CD4-positive, alpha-beta T cell treated with Interleukin-6 for 4 hours (primary cell): ENCODE measurements around the gene FAM20A.
"Not testable (repeated sequence)": the region's sequence is repeated elsewhere in the genome, so short reads cannot be mapped to it uniquely, and the experiment has no call there.

Source experiments
- DNase-seq: peaks from one replicate; pipeline ENCODE4 v3.0.0-alpha.2; 2020; ENCODE audit warnings: mixed read lengths

FAM20A gene

DNA sequence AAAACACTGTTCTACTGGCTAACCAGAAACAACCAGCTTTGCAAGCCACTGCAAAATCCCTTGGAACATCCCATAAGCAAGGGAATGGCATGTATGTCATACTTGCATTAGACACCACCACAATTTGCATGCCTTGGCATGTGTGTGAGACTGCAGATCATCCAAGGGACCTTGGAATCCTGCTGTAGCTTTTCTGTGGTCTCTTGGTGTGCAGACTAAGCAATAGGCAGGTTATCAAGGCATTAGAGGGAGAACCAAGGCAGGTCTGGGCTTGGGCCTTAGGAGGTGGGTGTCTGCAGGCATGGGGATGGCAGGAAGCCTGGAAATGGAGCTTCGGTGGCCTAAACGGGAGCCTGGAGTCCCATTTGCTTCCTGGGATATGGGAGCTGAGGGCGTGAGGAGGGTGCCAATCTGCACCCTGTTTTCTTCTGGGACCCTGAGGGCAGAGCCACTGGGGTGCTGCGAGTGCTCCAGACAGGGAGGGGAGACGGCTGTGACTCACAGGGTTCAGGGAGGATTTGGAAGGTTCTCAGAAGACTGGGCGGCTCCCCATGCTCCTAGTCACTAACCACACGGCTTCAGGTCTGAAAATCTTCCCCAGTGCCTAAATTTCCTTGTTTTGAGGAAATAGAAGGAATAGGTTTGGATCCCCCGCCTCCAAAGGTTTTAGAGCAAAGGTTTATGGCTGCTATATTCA is 36.6 kb downstream of the FAM20A start:
- no peak for DNase-seq

DNA sequence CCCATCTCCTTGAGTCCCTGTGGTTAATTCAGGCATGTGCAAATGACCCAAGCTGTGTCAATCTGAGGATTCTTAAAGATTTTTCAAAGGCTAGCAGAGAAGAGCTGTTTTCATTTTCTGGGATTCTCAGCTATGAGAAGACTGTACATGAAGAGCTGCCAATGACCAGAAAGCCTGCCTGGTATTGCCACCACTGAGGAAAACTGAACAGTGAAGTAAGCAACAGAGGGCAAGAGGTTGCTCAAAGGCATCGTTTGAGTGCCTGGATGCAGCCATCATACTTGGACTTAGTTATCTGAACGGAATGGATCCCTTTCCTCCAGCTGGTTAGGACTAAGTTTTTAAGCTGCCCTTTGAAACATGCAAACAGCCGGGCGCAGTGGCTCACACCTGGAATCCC is 38.4 kb downstream of the FAM20A start:
- DNase-seq = no peak

DNA sequence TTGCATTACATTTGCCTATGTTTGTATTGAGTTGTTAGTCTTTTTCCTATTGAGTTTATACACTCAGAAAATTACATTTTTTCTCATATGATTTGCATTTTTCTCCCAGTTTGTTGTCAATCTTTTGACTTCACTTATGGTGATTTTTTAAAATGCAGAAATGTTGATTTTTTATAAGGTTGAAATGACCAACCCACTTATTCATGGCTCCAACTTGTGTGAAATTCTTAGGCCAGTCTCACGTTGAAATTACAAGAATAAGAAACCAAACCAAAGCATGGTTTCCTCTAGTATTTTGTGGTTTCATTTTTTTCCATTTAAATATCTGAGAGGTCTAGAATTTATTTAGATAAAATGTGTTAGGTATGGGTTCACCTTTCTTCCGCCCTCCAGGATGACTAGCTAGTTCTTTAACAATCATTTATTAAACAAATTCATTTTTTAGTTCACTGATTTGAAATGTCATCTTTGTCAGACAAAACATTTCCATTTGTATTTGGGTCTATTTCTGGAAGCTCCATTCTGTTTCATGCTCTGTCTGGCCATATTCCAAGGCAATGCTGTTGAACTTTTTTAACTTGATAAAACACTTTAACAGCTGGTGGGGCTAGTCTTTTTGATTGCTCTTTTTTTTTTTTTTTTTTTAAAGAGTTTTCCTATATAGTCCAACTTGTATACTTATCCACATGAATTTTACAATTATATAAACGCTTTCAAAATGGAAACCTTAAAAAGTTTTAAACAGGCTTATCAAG is 40.0 kb downstream of the FAM20A start:
- DNase-seq = no peak

DNA sequence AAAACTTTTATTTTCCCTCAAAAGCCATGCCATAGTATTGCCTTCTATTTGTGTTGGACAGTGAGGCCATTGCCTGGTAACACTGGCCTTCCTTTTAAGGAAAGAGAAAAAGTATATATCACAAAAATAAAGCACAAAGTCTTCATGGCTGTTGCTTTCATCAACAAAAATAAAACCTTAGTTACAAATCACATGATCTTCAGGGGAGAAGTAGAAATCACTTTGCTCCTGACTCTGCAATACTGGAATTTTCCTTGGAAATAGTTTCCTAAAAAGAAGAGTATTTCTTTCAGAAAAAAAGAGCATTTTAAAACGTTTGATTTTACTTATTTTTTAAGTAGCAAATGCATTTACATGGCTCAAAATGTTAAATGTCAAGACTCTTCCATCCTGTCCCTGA is 41.9 kb downstream of the FAM20A start:
- DNase-seq = no peak

DNA sequence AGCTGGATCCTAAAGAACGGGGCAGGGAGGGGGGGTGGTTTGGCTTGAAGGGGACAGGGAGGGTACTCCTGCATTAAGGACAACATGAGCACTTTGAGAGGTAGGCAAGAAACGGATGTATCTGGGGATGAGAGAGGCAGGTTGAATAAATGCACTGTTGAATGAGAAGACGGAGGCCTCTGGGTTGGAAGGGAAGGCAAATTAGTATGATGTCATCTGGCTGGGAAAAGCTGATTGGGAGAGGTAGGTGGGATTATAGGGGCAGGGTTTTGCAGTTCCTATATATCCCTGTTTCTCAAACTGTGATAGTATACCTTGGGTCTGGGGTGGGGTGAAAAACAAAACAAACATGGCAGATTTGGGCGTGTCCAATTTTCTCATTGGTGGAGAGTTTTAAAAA is 44.6 kb downstream of the FAM20A start:
- DNase-seq = no peak

DNA sequence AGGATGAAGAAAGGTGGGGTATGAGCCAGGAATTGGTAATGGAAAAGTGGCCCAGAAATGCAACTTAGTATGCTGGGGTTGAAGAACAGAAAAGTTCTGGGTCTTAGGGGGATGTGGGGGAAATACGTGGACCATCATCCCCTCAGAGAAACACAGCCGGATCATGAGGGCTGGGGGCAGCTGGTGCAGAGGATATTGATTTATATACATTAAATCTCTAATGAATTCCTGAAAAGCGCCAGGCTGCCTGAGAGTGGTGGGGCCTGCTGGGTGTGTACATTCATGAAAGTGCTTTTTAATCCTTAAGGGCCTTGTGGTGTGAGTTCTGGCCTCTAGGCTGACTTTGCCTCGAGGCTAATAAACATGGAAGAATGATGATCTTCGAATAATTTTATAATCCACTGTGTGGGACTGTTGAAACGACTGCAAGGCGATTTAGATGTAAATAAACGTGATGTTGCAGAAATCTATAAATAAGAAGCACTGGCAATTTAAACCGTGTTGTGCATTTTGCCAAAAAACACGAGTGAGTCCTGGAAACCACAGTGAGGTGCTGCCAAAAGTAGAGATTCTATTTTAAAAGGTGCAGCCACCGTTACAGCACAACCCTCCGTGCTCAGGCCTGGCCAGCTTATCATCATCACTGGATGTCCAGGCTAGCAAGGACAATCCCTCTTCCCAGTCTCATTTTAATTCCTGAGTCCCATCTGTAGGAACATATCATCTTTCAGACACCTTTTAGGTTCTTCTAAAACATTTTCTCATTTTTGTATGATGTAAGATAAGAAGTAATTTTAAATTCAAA is 56.9 kb downstream of the FAM20A start:
- no peak for DNase-seq

DNA sequence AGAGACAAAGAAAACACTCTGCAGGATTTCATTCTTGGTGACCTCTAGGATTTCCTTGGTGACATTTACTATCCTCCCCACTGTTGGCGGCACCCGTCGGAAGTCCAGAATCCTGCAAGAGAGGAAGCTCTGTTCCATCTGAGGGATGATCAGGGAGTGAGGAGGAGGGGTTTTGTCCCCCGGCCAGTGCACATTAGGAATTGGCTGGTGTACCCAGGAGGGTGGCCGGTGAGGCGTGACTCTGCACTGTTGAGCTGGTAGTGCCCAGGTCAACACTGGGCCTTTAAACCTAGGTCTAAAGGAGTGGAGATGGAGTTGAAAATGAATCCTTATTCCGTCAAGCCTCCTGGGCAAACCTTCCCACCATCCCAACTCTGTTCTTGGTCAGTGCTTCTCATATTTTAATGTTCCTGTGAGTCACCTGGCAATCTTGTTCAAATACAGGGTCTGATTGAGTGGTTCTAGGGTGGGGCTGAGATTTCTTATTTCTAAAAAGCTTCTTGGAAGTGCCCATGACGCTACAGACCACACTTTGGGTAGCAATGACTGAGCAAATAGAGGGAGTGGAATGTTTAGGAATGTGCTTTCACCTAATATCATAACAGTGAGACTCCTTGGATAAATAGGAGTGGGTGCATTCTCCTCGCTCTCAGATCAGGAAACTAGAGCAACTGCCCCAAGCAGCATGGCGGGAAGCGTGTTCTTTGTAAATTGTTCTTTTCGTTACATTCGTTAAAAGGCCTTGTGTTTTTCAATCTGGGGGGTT is 58.3 kb downstream of the FAM20A start:
- no peak for DNase-seq

DNA sequence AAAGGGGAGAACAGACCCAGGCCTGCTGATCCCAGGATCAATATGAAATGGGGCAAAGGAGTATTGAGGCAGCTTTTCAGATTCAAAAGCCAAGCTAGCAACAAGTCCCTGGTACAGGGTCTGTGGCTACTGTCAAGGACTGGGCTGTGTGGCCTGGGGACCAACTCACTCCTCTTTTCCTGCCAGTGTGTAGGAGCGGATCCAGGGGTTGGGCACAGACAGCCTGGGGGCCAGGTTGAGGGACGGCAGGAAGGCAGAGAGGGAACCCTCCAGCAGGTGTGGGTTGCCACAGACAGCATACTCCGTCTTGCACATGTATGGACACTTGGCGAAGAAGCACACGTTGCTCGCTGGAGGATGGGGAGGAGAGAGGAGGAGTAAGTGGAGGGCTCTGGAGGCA is 59.4 kb downstream of the FAM20A start:
- no peak for DNase-seq

DNA sequence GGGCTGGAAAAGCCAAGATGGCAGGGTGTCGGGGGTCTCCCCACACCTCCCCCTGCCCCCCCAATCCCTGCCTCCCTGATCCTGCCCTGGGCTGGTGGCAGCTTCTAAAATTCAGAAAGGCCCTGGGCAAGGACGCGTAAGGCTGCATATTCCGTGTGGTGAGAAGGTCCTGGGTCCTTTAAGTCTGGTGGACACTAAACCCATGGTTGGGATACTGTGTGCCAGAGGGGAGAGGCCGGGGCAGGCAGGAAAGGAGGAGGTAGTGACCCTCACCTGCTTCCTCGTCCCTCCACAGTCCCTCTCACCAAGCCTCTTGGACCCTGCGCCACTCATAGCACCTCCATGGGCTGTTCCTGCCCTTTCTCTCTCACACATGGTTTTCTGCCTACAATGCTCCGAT is 60.2 kb downstream of the FAM20A start:
- DNase-seq = no peak

DNA sequence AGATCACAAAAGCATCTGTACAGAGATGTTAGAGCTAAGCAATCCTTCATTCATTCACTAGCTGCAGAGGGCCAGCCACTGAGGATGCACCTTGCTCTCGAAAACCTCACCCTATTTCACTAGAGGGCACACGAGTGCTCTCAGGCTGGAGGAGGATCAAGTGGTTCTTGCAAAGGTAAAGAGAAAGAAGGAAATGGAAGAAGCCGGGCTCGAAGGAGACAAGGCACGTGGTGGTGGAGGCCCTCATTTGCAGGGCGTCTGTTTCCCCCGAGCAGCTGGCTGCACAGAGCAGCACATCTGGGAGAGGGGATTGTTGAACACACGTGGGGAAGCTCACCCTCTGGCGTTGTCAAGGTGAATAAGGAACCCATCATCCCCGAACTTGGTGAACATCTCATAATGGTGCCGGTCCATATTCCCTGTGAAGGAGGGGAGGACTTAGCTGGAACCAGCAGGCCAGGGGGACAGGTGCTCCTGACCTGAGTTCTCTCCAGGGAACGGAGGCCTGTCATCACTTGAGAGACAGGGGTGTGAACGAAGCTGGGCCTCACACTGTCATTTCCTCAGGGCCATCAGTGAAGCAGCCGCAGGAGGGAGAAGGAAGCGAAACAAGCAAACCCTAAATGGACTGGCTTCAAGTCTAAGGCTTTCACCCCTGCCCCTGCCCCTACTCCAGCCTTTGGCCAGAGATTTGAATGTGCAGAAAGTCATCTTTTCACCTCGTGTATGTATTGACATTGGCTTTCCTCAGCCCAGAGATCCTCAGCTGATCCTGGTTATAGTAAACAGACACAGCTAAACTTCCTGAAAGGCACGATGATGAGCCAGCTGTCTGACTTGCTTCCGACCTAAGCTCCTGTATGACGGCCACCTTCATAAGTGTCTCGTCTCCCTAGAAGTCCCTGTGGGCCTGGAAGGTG is 61.4 kb downstream of the FAM20A start:
- DNase-seq = no peak

DNA sequence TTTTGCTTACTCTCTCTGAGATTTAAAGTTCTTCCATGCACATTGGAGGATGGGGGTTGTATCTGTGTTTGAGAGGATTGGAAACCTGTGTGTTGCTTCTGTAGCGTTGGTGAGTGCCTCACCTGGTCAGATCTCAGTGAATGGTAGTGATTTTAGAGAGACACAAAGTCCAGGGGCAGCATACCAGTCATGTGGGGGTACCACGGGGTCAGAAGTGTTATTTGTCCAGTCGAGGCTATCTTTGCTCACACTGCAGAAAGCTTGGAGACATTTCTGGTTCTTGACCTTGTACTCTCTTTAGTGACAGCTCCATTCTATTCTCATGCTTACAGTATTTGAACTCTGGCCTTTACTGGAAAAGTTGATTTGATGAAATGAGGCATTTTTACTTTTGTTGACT is 65.2 kb downstream of the FAM20A start:
- no peak for DNase-seq

DNA sequence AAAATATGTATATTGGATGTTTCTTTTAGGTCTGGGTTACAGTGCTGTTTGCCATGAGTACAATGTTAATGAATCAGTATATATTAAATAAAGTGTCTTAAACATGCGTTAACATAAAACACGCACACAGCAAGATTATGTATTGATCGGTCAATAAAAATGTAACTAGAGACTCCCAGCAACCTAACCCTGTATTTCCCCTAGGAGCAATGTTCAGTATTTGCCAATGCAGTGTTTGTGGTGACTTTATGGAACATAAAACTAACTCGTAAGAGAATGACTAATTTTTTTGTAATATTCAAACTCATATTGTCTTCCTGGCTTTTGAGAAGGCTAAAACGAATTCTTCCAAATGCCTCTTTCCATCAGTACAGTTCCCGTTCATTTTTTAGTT is 66.5 kb downstream of the FAM20A start:
- no peak for DNase-seq

DNA sequence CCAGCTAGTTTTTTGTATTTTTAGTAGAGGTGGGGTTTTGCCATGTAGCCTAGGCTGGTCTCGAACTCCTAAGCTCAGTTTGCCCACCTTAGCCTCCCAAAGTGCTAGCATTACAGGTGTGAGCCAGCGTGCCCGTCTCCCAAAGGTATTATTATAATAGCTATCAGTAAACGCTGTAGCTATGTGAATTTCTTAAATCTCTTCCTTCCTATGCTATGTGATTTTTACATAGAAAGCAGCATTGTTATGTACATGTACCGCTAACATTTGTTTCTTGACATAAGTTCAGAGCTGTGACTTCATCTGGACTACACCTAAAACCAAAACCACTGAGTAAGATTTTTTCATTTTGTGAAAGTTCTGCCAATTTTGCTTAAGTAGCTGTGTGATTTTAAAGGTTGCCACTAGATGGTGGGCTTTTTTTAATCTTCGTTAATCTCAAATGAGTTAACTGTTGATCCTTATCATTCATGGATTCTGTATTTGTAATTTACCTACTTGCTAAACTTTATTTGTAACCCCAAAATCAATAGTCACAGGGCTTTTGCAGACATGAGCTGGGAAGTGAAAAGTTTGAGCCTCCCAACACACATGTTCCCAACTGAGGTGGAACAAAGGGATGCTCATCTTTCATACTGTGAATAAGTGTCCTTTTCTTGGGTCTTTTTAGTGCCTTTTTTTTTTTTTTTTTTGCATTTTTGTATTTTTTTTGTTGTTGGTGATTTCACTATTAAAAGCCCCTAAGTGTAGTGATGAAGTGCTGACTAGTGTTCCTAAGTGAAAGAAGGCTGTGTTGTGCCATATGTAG is 67.1 kb downstream of the FAM20A start:
- no peak for DNase-seq

DNA sequence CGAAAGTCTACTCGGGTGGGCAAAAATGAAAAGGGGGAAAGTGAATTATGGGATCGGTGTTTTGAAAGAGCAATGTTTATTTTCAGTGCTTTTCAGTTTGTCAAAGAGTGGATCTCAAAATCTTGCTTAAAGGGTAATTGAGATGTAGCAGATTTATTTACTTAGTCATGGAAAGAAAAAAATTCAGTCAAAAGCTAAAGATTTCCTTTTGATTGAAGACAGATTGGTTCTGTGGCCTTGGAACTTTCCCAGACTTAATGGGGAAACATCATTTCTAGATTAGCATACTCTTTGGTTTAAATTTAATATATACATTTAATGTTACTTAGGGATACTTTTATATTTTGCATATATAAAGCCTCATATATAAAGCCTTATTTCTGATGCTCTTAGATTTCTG is 68.3 kb downstream of the FAM20A start:
- no peak for DNase-seq

DNA sequence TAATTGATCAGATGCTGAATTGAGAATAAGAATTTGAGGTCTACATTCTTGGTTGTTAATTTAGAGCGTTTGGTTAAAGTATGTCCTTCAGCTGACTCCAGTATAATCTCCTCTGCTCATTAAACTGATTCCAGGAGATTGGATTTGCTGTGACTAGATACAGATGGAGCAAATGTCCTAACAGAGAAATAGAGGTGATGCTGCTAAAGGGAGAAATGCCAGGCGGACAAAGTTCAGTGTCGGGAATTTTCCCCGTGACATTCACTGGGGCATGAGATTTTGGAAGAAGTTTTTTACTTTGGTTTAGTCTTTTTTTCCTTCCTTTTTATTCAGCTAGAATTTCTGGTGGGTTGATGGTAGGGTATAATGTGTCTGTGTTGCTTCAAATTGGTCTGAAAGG is 69.9 kb downstream of the FAM20A start:
- no peak for DNase-seq

DNA sequence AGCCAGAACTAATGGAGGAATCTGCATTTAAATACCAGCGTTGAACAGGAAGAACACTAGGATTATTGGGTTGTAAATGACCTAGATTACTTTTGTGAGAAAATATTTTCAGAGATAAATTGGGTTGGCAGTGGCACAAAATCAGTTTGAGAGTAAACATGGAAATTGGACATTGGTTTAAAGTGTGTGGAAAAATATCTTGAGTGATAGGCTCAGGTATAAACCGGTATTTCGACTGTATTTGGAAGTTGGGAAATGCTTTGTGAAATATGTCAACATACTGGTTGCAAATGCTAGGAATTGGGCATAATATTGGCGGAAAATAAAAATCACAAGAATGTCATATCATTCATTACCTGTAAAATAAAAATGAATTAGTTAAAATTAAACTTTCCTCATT is 73.9 kb downstream of the FAM20A start:
- no peak for DNase-seq

DNA sequence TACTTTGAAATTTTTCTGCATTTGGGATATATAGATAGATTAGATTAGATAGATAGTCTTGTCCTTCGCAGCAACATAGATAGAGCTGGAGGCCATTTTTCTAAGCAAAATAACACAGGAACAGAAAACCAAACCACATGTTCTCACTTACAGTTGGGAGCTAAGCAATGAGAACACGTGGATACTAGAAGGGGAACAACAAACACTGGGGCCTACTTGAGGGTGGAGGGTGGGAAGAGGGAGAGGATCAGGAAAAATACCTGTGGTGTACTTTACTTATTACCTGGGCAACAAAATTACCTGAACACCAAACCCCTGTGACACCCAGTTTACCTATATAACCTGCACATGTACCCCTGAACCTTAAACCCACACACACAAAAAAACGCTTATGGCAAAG is 74.6 kb downstream of the FAM20A start:
- DNase-seq = no peak

DNA sequence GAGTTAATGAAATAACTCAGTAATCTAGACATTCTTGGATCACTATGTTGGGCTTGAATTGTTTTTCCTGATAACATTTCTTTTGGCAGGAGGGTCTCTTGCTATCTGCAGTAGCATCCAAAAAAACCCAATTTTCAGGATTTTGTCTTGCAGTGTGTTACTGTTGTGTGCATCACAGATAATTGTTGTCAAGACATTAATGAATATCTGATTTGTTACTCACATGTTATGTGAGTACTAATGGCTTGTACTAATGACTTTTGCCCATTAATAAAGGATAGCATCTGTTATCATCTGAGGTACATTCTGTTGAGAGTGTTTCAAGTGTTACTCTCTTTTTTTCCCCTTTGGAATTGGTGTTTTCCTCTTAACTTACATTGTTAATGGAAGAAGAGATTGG is 78.9 kb downstream of the FAM20A start:
- no peak for DNase-seq

DNA sequence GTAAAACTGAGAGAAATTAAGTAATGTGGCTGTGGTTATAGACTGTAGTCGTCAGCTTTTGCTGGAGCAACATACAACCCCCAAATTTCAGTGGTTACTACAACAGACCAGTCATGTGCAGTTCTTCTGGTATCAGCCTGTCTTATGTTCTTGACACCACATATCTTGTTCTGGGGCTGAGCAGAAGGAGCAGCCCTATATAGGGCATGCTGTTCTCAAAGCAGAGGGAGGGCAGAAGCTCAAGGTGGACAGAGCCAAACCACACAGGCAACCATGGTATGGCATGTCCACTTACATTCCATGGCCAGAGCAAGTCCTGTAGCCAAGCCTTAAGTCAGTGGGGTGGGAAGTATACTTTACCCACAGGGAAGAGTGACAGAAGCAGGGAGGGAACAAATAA is 81.3 kb downstream of the FAM20A start:
- no peak for DNase-seq

DNA sequence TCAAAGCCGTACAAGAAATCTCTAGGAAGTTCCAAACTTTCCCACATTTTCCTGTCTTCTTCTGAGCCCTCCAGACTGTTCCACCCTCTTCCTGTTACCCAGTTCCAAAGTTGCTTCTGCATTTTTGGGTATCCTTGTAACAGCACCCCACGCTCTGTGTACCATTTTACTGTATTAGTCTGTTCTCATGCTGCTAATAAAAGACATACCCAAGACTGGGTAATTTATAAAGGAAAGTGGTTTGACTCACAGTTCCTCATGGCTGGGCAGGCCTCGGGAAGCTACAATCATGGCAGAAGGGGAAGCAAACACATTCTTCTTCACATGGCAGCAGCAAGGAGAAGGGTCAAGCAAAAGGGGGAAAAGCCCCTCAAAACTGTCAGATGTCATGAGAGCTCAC is 82.1 kb downstream of the FAM20A start:
- not testable (repeated sequence) for DNase-seq
